NCI-H446 treated with DMSO at 0.1 percent for 48 hours (cell line): ENCODE data around the gene ULBP3.

Source experiments
- DNase-seq: peaks from one replicate; lab custom pipeline; 2025; lab: John Stamatoyannopoulos, UW

The ULBP3 gene

GRCh38 chr6:150068720-150069648 is at the start of gene ULBP3:
Gene ULBP3 (minus strand): TSS chr6:150069121. CDS start chr6:150069066, 55 bp downstream.
- no peak for DNase-seq

- no peak for DNase-seq
These were observed 49.7 kb upstream of the ULBP3 start for GRCh38 chr6:150118627-150119026.

- no peak for DNase-seq
These were observed 49.3 kb upstream of the ULBP3 start for GRCh38 chr6:150118203-150118602.

- DNase-seq: no peak
These were observed 47.4 kb upstream of the ULBP3 start for GRCh38 chr6:150116200-150116800.

- no peak for DNase-seq
These were observed 46.8 kb upstream of the ULBP3 start for GRCh38 chr6:150115769-150116168.

GRCh38 chr6:150112233-150112632 is 43.3 kb upstream of the ULBP3 start:
- no peak for DNase-seq

GRCh38 chr6:150102750-150103270 is 33.9 kb upstream of the ULBP3 start:
- DNase-seq: no peak

GRCh38 chr6:150100745-150101144 is 31.8 kb upstream of the ULBP3 start:
- DNase-seq: no peak

- DNase-seq: no peak
These were observed 31.0 kb upstream of the ULBP3 start for GRCh38 chr6:150099953-150100352.

- no peak for DNase-seq
These were observed 30.6 kb upstream of the ULBP3 start for GRCh38 chr6:150099546-150099945.

- no peak for DNase-seq
These were observed 29.2 kb upstream of the ULBP3 start for GRCh38 chr6:150098155-150098554.

- DNase-seq: no peak
These were observed 24.5 kb upstream of the ULBP3 start for GRCh38 chr6:150093397-150093796.

- DNase-seq: no peak
These were observed 22.6 kb upstream of the ULBP3 start for GRCh38 chr6:150091476-150091875.

GRCh38 chr6:150090328-150090727 is 21.4 kb upstream of the ULBP3 start:
- no peak for DNase-seq

- no peak for DNase-seq
These were observed 19.7 kb upstream of the ULBP3 start for GRCh38 chr6:150088481-150089154.

- no peak for DNase-seq
These were observed 18.4 kb upstream of the ULBP3 start for GRCh38 chr6:150087336-150087735.

GRCh38 chr6:150086026-150086425 is 17.1 kb upstream of the ULBP3 start:
- no peak for DNase-seq

- DNase-seq: no peak
These were observed 15.5 kb upstream of the ULBP3 start for GRCh38 chr6:150084426-150084825.

GRCh38 chr6:150083839-150084238 is 14.9 kb upstream of the ULBP3 start:
- DNase-seq: no peak

- no peak for DNase-seq
These were observed 12.8 kb upstream of the ULBP3 start for GRCh38 chr6:150081702-150082101.

GRCh38 chr6:150079604-150080003 is 10.7 kb upstream of the ULBP3 start:
- no peak for DNase-seq

GRCh38 chr6:150078788-150079187 is 9.9 kb upstream of the ULBP3 start:
- no peak for DNase-seq
